Adrenal gland (tissue), 5 donors: ENCODE data around the gene SLC25A51.

Source experiments
- POLR2A ChIP-seq, 2 donors: fragments of 450-650 bp; IDR thresholded peaks; one replicate each; pipeline ENCODE4 v1.6.1; 2017; ENCODE audit warnings: antibody characterized with exemption in 2 of 2, mild to moderate bottlenecking in 2 of 2, moderate library complexity in 1 of 2
- TF ChIP-seq, protein P1 (sequence below), 6 experiments: fragments of 450-650 bp in 4 of 6; fragments of 200-600 bp in 2 of 6; sonication (generic) in 1 of 6; IDR thresholded peaks; 1 replicate in 5 of 6; 2 replicates in 1 of 6; pipeline versions ENCODE4 v1.5.1 to v1.8.0; 2016 to 2021; ENCODE audit warnings: antibody characterized with exemption in 6 of 6, mild to moderate bottlenecking in 2 of 6, moderate library complexity in 1 of 6
- donor health status: DM: no; HTN: no; CAD: no.

DNA sequence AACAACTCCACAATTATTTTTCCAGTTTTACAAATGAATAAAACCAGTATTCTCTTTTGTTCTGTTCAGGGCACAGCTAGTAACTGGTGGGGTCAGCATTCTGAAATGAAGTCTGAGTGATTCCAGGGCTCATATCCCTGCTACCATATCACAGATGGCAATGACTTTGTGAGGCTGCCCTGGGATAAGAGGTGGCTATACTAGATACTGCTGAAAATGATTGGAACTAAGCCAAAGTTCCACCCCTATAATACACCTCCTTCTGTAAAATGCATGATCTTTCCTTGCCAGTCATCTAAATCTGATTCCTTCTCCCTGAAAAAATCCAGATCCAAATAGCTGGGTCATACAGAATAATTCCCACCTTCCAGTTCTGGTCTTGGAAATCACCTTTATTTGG, 14.4 kb downstream of the SLC25A51 start:
- TF ChIP-seq, protein P1, sequence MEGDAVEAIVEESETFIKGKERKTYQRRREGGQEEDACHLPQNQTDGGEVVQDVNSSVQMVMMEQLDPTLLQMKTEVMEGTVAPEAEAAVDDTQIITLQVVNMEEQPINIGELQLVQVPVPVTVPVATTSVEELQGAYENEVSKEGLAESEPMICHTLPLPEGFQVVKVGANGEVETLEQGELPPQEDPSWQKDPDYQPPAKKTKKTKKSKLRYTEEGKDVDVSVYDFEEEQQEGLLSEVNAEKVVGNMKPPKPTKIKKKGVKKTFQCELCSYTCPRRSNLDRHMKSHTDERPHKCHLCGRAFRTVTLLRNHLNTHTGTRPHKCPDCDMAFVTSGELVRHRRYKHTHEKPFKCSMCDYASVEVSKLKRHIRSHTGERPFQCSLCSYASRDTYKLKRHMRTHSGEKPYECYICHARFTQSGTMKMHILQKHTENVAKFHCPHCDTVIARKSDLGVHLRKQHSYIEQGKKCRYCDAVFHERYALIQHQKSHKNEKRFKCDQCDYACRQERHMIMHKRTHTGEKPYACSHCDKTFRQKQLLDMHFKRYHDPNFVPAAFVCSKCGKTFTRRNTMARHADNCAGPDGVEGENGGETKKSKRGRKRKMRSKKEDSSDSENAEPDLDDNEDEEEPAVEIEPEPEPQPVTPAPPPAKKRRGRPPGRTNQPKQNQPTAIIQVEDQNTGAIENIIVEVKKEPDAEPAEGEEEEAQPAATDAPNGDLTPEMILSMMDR (IDR thresholded peaks at IDR 0.05), result no peak
- TF ChIP-seq POLR2A (IDR thresholded peaks at IDR 0.05), result no peak
